WTC11 (cell line): ENCODE results near the gene PSKH1. TPM values are rescaled to one million over a fixed set of nuclear protein-coding genes. Genes with fewer than 3 reads are reported as not detected.
A peak's percentile ranks its signal among the peaks of the same experiment; 100 is the strongest.

Source experiments
- ATAC-seq: fragments of 200-7000 bp; cut with Tn5 transposase; 2 replicates; pipeline ENCODE4 v1.10.0; 2021; ENCODE audit warnings: mild to moderate bottlenecking, moderate library complexity
- CTCF ChIA-PET: fragments of 300-600 bp; sonication (Branson Sonifier 250); formaldehyde crosslinking; loops from one replicate; lab custom pipeline; 2021; ENCODE audit warnings: antibody characterized with exemption; lab: Charles Lee
- POLR2A ChIA-PET: fragments of 350-600 bp; sonication (Branson Sonifier 250); formaldehyde crosslinking; loops from one replicate; lab custom pipeline; 2021; ENCODE audit warnings: antibody characterized with exemption; lab: Charles Lee
- DNase-seq: peaks from one replicate; pipeline ENCODE4 v3.0.0; 2021; ENCODE audit warnings: low spot score
- H3K27ac Mint-ChIP-seq: 2 replicates; pipeline ENCODE4 v1.8.0; 2021; ENCODE audit warnings: mixed read lengths
- H3K27me3 Mint-ChIP-seq: 2 replicates; pipeline ENCODE4 v1.8.0; 2021; ENCODE audit warnings: low read depth, mild to moderate bottlenecking, moderate library complexity, mixed read lengths
- H3K36me3 Mint-ChIP-seq: 2 replicates; pipeline ENCODE4 v1.8.0; 2021; ENCODE audit warnings: mixed read lengths
- H3K4me1 Mint-ChIP-seq: 2 replicates; pipeline ENCODE4 v1.8.0; 2022; ENCODE audit warnings: mixed read lengths
- H3K4me3 Mint-ChIP-seq: 2 replicates; pipeline ENCODE4 v1.8.0; 2021; ENCODE audit warnings: mild to moderate bottlenecking, moderate library complexity, mixed read lengths
- H3K9me3 Mint-ChIP-seq: 2 replicates; pipeline ENCODE4 v1.8.0; 2021; ENCODE audit warnings: mixed read lengths
- ATF1 ChIP-seq: sonication (generic); formaldehyde crosslinking; IDR thresholded peaks from 2 replicates; pipeline ENCODE4 v1.8.1; 2023; ENCODE audit warnings: mild to moderate bottlenecking, moderate library complexity, missing genetic modification reagents
- ELF4 ChIP-seq: sonication (generic); formaldehyde crosslinking; IDR thresholded peaks from 2 replicates; pipeline ENCODE4 v1.8.1; 2022; ENCODE audit warnings: low read depth, mild to moderate bottlenecking, moderate library complexity, missing genetic modification reagents
- GABPB1 ChIP-seq: sonication (generic); formaldehyde crosslinking; IDR thresholded peaks from 2 replicates; pipeline ENCODE4 v1.8.1; 2023; ENCODE audit warnings: mild to moderate bottlenecking, missing genetic modification reagents
- GTF2I ChIP-seq: fragments of 250-450 bp; sonication (Bioruptor Pico); conservative IDR thresholded peaks from 2 replicates; pipeline ENCODE4 v1.4.0; 2021; ENCODE audit warnings: mild to moderate bottlenecking
- JAZF1 ChIP-seq: fragments of 250-450 bp; sonication (Bioruptor Pico); IDR thresholded peaks from 2 replicates; pipeline ENCODE4 v1.9.0; 2021; ENCODE audit warnings: moderate library complexity, mild to moderate bottlenecking, inconsistent platforms
- NR2C2 ChIP-seq: sonication (generic); formaldehyde crosslinking; IDR thresholded peaks from 2 replicates; pipeline ENCODE4 v1.8.0; 2022; ENCODE audit warnings: mild to moderate bottlenecking, missing genetic modification reagents
- NR3C1 ChIP-seq: sonication (generic); formaldehyde crosslinking; conservative IDR thresholded peaks from 2 replicates; pipeline ENCODE4 v1.8.1; 2023; ENCODE audit warnings: low read depth, mild to moderate bottlenecking, missing genetic modification reagents
- PRRX2 ChIP-seq: fragments of 250-450 bp; sonication (Bioruptor Pico); IDR thresholded peaks from 2 replicates; pipeline ENCODE4 v1.8.0; 2021; ENCODE audit warnings: mild to moderate bottlenecking
- RORB ChIP-seq: fragments of 250-450 bp; sonication (Bioruptor Pico); IDR thresholded peaks from 2 replicates; pipeline ENCODE4 v1.9.0; 2021; ENCODE audit warnings: mild to moderate bottlenecking
- TP53 ChIP-seq: sonication (generic); formaldehyde crosslinking; IDR thresholded peaks from 2 replicates; pipeline ENCODE4 v1.8.1; 2023; ENCODE audit warnings: mild to moderate bottlenecking, missing genetic modification reagents
- ZNF416 ChIP-seq: fragments of 250-450 bp; sonication (Bioruptor Pico); IDR thresholded peaks from 2 replicates; pipeline ENCODE4 v1.9.0; 2021; ENCODE audit warnings: mild to moderate bottlenecking, inconsistent platforms
- ZNF423 ChIP-seq: fragments of 250-450 bp; sonication (Bioruptor Pico); IDR thresholded peaks from 2 replicates; pipeline ENCODE4 v2.1.2; 2022; ENCODE audit warnings: mild to moderate bottlenecking, moderate library complexity
- total RNA-seq: library from RNA; stranded (reverse); gene quantifications from 3 replicates; pipeline ENCODE4 v1.2.3, GENCODE V29; 2021
- TF ChIP-seq, protein P1 (sequence below): sonication (generic); formaldehyde crosslinking; IDR thresholded peaks from 2 replicates; pipeline ENCODE4 v1.8.1; 2022; ENCODE audit warnings: low read depth, mild to moderate bottlenecking, moderate library complexity, missing genetic modification reagents, borderline replicate concordance
- TF ChIP-seq, protein P2 (sequence below): fragments of 200-600 bp; IDR thresholded peaks from 2 replicates; pipeline ENCODE4 v1.8.0; 2022; ENCODE audit warnings: antibody characterized with exemption
- TF ChIP-seq, protein P3 (sequence below): sonication (generic); formaldehyde crosslinking; IDR thresholded peaks from 2 replicates; pipeline ENCODE4 v1.8.0; 2023; ENCODE audit warnings: missing genetic modification reagents, mild to moderate bottlenecking, borderline replicate concordance
- TF ChIP-seq, protein P4 (sequence below): sonication (generic); formaldehyde crosslinking; conservative IDR thresholded peaks from 2 replicates; pipeline ENCODE4 v1.8.1; 2022; ENCODE audit warnings: mild to moderate bottlenecking, missing genetic modification reagents
- TF ChIP-seq, protein P5 (sequence below): sonication (generic); formaldehyde crosslinking; IDR thresholded peaks from 2 replicates; pipeline ENCODE4 v1.8.1; 2023; ENCODE audit warnings: mild to moderate bottlenecking, missing genetic modification reagents
- TF ChIP-seq, protein P6 (sequence below): sonication (generic); formaldehyde crosslinking; IDR thresholded peaks from 2 replicates; pipeline ENCODE4 v1.8.0; 2023; ENCODE audit warnings: missing genetic modification reagents

Gene PSKH1
- total RNA-seq, 1 experiment from 2014 or later: 32.6 TPM

DNA sequence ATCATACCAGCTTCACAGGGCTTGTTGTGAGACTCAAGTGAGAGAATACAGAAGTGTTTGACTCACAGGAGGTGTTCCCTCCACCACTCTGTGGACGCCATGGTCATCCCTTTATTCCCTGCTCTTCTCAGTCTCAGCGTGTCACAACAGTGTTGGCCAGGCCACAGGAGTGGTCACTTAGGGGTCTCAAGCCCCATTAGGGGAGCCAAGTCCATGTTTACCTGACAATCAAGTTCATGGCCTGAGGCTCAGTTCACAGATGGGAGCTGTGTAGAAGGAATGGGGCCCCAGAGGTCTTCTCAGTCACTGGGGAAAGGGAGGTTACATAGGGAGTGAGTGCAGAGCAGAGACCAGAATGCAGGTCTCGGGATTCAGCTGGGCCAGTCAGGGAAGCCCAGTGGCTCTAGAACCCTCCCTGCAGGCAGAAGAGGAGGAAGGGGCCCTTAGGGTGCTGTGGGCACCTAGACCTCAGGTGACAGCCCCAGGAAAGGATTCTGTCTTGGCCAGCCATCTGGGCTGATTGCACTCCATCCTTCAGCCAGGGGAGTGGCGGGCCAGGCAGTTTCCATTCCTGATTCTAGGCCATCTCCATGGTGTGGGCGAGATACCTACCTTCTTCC is 36.0 kb upstream of the PSKH1 start (continued):
- TF ChIP-seq JAZF1 (CRISPR knock-in tag): no peak
- TF ChIP-seq, protein P1, sequence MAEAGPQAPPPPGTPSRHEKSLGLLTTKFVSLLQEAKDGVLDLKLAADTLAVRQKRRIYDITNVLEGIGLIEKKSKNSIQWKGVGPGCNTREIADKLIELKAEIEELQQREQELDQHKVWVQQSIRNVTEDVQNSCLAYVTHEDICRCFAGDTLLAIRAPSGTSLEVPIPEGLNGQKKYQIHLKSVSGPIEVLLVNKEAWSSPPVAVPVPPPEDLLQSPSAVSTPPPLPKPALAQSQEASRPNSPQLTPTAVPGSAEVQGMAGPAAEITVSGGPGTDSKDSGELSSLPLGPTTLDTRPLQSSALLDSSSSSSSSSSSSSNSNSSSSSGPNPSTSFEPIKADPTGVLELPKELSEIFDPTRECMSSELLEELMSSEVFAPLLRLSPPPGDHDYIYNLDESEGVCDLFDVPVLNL (CRISPR knock-in tag): no peak
- TF ChIP-seq, protein P2, sequence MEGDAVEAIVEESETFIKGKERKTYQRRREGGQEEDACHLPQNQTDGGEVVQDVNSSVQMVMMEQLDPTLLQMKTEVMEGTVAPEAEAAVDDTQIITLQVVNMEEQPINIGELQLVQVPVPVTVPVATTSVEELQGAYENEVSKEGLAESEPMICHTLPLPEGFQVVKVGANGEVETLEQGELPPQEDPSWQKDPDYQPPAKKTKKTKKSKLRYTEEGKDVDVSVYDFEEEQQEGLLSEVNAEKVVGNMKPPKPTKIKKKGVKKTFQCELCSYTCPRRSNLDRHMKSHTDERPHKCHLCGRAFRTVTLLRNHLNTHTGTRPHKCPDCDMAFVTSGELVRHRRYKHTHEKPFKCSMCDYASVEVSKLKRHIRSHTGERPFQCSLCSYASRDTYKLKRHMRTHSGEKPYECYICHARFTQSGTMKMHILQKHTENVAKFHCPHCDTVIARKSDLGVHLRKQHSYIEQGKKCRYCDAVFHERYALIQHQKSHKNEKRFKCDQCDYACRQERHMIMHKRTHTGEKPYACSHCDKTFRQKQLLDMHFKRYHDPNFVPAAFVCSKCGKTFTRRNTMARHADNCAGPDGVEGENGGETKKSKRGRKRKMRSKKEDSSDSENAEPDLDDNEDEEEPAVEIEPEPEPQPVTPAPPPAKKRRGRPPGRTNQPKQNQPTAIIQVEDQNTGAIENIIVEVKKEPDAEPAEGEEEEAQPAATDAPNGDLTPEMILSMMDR: no peak
- TF ChIP-seq, all 79 proteins: peak for 0

DNA sequence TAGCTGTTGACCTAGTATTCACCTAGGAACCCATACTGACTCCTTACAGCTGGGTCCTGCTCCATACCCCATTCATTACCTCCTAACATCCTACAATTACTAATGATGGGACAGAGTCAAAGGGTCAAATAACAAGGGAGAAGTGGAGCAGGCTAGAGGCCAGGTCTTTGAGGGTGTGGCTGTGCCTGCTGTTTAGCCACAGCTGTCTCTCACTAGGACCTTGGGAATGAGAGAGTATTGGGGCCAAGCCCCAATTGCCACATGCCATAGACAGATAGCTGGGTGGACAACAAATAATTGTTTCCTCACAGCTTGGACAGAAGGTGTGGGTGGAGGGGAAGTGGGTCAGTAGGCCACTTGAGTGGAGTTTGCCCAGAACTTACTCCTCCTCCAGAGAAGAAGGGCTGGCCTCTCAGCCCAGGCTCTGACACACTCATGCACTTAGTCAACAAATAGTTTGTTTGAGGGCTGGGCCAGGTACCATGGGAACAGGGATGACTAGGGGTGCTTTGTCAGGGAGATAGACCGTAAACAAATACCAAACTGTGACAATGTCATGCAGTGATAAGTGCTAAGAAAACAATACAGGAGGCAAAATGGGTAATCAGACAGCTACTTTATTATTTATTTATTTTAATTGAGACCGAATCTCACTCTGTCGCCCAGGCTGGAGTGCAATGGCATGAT is 35.4 kb upstream of the PSKH1 start:
- ChIA-PET POLR2A (interaction anchor here (0.8 kb wide), 1 partner anchor 11 kb away, joined by 3 read pairs; no protein-coding TSS in a partner anchor), CTCF (interaction anchor here (2.3 to 3.6 kb wide), 2 partner anchors 26 to 41 kb away, joined by 13 to 18 read pairs; partner anchors contain the start of gene NRN1L)
- no peaks in the 10 kb centered on the region for H3K27me3 Mint-ChIP-seq
- H3K36me3 Mint-ChIP-seq: peaks cover 17% of the 10 kb centered on the region
- H3K4me3 Mint-ChIP-seq: peak overlapping the region; percentile 24; the same call in 1 of the 2 replicates
- no peak for TF ChIP-seq TP53 (CRISPR knock-in tag)
- 0 out of 2 replicates have a peak, but pooled peaks have one; percentile 46 for TF ChIP-seq GABPB1 (CRISPR knock-in tag)
- no peak for TF ChIP-seq NR3C1 (CRISPR knock-in tag)
- TF ChIP-seq, protein P3, sequence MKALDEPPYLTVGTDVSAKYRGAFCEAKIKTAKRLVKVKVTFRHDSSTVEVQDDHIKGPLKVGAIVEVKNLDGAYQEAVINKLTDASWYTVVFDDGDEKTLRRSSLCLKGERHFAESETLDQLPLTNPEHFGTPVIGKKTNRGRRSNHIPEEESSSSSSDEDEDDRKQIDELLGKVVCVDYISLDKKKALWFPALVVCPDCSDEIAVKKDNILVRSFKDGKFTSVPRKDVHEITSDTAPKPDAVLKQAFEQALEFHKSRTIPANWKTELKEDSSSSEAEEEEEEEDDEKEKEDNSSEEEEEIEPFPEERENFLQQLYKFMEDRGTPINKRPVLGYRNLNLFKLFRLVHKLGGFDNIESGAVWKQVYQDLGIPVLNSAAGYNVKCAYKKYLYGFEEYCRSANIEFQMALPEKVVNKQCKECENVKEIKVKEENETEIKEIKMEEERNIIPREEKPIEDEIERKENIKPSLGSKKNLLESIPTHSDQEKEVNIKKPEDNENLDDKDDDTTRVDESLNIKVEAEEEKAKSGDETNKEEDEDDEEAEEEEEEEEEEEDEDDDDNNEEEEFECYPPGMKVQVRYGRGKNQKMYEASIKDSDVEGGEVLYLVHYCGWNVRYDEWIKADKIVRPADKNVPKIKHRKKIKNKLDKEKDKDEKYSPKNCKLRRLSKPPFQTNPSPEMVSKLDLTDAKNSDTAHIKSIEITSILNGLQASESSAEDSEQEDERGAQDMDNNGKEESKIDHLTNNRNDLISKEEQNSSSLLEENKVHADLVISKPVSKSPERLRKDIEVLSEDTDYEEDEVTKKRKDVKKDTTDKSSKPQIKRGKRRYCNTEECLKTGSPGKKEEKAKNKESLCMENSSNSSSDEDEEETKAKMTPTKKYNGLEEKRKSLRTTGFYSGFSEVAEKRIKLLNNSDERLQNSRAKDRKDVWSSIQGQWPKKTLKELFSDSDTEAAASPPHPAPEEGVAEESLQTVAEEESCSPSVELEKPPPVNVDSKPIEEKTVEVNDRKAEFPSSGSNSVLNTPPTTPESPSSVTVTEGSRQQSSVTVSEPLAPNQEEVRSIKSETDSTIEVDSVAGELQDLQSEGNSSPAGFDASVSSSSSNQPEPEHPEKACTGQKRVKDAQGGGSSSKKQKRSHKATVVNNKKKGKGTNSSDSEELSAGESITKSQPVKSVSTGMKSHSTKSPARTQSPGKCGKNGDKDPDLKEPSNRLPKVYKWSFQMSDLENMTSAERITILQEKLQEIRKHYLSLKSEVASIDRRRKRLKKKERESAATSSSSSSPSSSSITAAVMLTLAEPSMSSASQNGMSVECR: no peak
- H3K9me3 Mint-ChIP-seq: no peaks in the 10 kb centered on the region
- DNase-seq: peak; percentile 51
- H3K4me1 Mint-ChIP-seq: peaks cover 34% of the 10 kb centered on the region
- ATAC-seq: peak; percentile 93
- H3K27ac Mint-ChIP-seq: peak overlapping the region; percentile 85

DNA sequence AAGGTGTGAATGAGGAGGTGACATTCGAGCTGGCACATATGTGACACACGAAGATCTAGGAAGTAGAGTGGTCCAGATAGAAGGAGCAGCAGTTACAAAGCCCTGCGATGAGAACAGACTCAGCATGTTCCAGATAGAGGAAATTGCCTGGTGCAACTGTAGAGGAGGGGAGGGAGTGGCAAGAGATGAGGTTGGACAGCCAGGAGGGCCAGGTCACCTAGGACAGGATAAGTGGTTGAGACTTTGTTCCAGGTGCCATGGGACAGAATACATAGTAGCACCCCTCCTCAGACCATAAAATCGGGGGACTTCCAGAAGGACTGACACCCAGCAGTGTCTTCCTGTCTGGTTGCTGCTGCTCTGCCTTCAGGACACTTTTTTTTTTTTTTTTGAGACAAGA is 34.6 kb upstream of the PSKH1 start:
- POLR2A ChIA-PET: interaction anchor here (0.8 kb wide), 1 partner anchor 12 kb away, joined by 3 read pairs; no protein-coding TSS in a partner anchor
- H3K4me3 Mint-ChIP-seq: no peak overlapping the region
- H3K27ac Mint-ChIP-seq: peak overlapping the region; percentile 53
- no peaks in the 10 kb centered on the region for H3K27me3 Mint-ChIP-seq
- peaks cover 17% of the 10 kb centered on the region for H3K36me3 Mint-ChIP-seq
- no peak for DNase-seq
- H3K4me1 Mint-ChIP-seq: peaks cover 39% of the 10 kb centered on the region
- CTCF ChIA-PET: interaction anchor here (2.3 to 3.6 kb wide), 2 partner anchors 26 to 42 kb away, joined by 13 to 18 read pairs; partner anchors contain the start of gene NRN1L
- TF ChIP-seq PRRX2 (CRISPR knock-in tag): no peak
- TF ChIP-seq ELF4 (CRISPR knock-in tag): no peak
- TF ChIP-seq, protein P4, sequence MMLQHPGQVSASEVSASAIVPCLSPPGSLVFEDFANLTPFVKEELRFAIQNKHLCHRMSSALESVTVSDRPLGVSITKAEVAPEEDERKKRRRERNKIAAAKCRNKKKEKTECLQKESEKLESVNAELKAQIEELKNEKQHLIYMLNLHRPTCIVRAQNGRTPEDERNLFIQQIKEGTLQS (CRISPR knock-in tag): no peak
- TF ChIP-seq, protein P5, sequence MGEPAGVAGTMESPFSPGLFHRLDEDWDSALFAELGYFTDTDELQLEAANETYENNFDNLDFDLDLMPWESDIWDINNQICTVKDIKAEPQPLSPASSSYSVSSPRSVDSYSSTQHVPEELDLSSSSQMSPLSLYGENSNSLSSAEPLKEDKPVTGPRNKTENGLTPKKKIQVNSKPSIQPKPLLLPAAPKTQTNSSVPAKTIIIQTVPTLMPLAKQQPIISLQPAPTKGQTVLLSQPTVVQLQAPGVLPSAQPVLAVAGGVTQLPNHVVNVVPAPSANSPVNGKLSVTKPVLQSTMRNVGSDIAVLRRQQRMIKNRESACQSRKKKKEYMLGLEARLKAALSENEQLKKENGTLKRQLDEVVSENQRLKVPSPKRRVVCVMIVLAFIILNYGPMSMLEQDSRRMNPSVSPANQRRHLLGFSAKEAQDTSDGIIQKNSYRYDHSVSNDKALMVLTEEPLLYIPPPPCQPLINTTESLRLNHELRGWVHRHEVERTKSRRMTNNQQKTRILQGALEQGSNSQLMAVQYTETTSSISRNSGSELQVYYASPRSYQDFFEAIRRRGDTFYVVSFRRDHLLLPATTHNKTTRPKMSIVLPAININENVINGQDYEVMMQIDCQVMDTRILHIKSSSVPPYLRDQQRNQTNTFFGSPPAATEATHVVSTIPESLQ (CRISPR knock-in tag): no peak
- no peak for TF ChIP-seq NR2C2
- no peak for TF ChIP-seq RORB (CRISPR knock-in tag)
- no peak for TF ChIP-seq ATF1 (CRISPR knock-in tag)
- no peak for TF ChIP-seq ZNF416
- TF ChIP-seq, protein P6, sequence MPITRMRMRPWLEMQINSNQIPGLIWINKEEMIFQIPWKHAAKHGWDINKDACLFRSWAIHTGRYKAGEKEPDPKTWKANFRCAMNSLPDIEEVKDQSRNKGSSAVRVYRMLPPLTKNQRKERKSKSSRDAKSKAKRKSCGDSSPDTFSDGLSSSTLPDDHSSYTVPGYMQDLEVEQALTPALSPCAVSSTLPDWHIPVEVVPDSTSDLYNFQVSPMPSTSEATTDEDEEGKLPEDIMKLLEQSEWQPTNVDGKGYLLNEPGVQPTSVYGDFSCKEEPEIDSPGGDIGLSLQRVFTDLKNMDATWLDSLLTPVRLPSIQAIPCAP (CRISPR knock-in tag): no peak
- TF ChIP-seq GTF2I (CRISPR knock-in tag): no peak
- TF ChIP-seq ZNF423 (CRISPR knock-in tag): no peak
- TF ChIP-seq, all 79 proteins: peak for 0
- H3K9me3 Mint-ChIP-seq: no peaks in the 10 kb centered on the region
- ATAC-seq: no peak
